GM12878 (cell line): ENCODE results near the gene TMED5. TPM values are rescaled to one million over a fixed set of nuclear protein-coding genes. Genes with fewer than 3 reads are reported as not detected.

Source experiments
- BCLAF1 ChIP-seq: fragments of 450-650 bp; IDR thresholded peaks from 2 replicates; pipeline ENCODE4 v1.6.1; 2017; ENCODE audit warnings: antibody characterized with exemption, mild to moderate bottlenecking, moderate library complexity
- CREM ChIP-seq: IDR thresholded peaks from 2 replicates; pipeline ENCODE4 v1.6.1; 2014; ENCODE audit warnings: antibody characterized with exemption, low read depth
- CUX1 ChIP-seq: IDR thresholded peaks from 2 replicates; pipeline ENCODE4 v1.6.1; 2012; ENCODE audit warnings: improper control_type of control experiment, low read depth, low read length; ENCODE audit not compliant: insufficient replicate concordance
- EGR1 ChIP-seq, 2 experiments: IDR thresholded peaks; 1 replicate in 1 of 2; 2 replicates in 1 of 2; pipeline ENCODE4 v1.6.1; 2011 to 2012; ENCODE audit warnings: low read depth in 2 of 2, low read length in 2 of 2, borderline replicate concordance in 1 of 2, mild to moderate bottlenecking in 1 of 2, moderate library complexity in 1 of 2
- ETV6 ChIP-seq, 2 experiments: fragments of 450-650 bp in 1 of 2; IDR thresholded peaks in 1 of 2; conservative IDR thresholded peaks in 1 of 2; 2 replicates each; pipeline ENCODE4 v1.6.1; 2014; ENCODE audit warnings: antibody characterized with exemption in 1 of 2, borderline replicate concordance in 1 of 2, low read depth in 1 of 2, mild to moderate bottlenecking in 1 of 2, moderate library complexity in 1 of 2
- EZH2 ChIP-seq: IDR thresholded peaks from 2 replicates; pipeline ENCODE4 v1.6.1; 2012; ENCODE audit warnings: low read depth, mild to moderate bottlenecking, control low read depth, inconsistent platforms, low read length, borderline replicate concordance; ENCODE audit not compliant: control insufficient read depth
- IKZF2 ChIP-seq, 2 experiments: fragments of 450-650 bp; IDR thresholded peaks; 2 replicates each; pipeline ENCODE4 v1.6.1; 2017; ENCODE audit warnings: mild to moderate bottlenecking in 2 of 2, moderate library complexity in 2 of 2
- MXI1 ChIP-seq: fragments of 150-350 bp; IDR thresholded peaks from 2 replicates; pipeline ENCODE4 v1.6.1; 2011; ENCODE audit warnings: low read depth, mild to moderate bottlenecking, inconsistent platforms, low read length, improper control_type of control experiment
- MYB ChIP-seq: fragments of 150-350 bp; IDR thresholded peaks from 2 replicates; pipeline ENCODE4 v1.6.1; 2014; ENCODE audit warnings: mild to moderate bottlenecking, low read depth, low read length, borderline replicate concordance
- NFYA ChIP-seq: IDR thresholded peaks from 2 replicates; pipeline ENCODE4 v1.6.1; 2011; ENCODE audit warnings: low read depth, mild to moderate bottlenecking, low read length, improper control_type of control experiment, borderline replicate concordance
- NR2C2 ChIP-seq: IDR thresholded peaks from 2 replicates; pipeline ENCODE4 v1.6.1; 2011; ENCODE audit warnings: borderline replicate concordance, low read depth; ENCODE audit not compliant: control insufficient read depth, insufficient read length
- RAD21 ChIP-seq: IDR thresholded peaks from 2 replicates; pipeline ENCODE4 v1.6.1; 2011; ENCODE audit warnings: mild to moderate bottlenecking, low read depth, low read length, moderate library complexity; ENCODE audit not compliant: insufficient read depth
- RAD51 ChIP-seq: fragments of 450-650 bp; IDR thresholded peaks from 2 replicates; pipeline ENCODE4 v1.6.1; 2016; ENCODE audit warnings: moderate library complexity, mild to moderate bottlenecking, inconsistent platforms
- RBBP5 ChIP-seq: fragments of 200-600 bp; sonication (generic); conservative IDR thresholded peaks from 2 replicates; pipeline ENCODE4 v1.6.1; 2016
- SIN3A ChIP-seq: IDR thresholded peaks from 2 replicates; pipeline ENCODE4 v1.6.1; 2012; ENCODE audit warnings: low read depth, low read length, improper control_type of control experiment
- SMAD5 ChIP-seq: IDR thresholded peaks from 2 replicates; pipeline ENCODE4 v1.6.1; 2016; ENCODE audit warnings: antibody characterized with exemption, low read depth
- SPI1 ChIP-seq: IDR thresholded peaks from 2 replicates; pipeline ENCODE4 v1.6.1; 2011; ENCODE audit warnings: low read depth, mild to moderate bottlenecking, low read length, moderate library complexity, borderline replicate concordance; ENCODE audit not compliant: insufficient read depth
- SUZ12 ChIP-seq: fragments of 200-600 bp; sonication (generic); IDR thresholded peaks from one replicate; pipeline ENCODE4 v1.6.1; 2018; ENCODE audit warnings: antibody characterized with exemption, mild to moderate bottlenecking; ENCODE audit not compliant: unreplicated experiment
- ZNF622 ChIP-seq: fragments of 450-650 bp; IDR thresholded peaks from 2 replicates; pipeline ENCODE4 v1.6.1; 2017; ENCODE audit warnings: mild to moderate bottlenecking, inconsistent platforms
- polyA plus RNA-seq, 11 experiments: library from polyadenylated mRNA; depleted of rRNA in 4 of 11; unstranded in 6 of 11; stranded (reverse) in 5 of 11; fragments of >200 nt; fragmentation: Nextera tagmentation in 4 of 11; fragmentation: Illumina TruSeq in 1 of 11; extraction: Ambion mirVana in 4 of 11; extraction: Trizol in 1 of 11; gene quantifications; 1 replicate in 1 of 11; 2 replicates in 10 of 11; pipeline versions ENCODE4 v1.2.1 to v1.2.3, GENCODE V29; 2011 to 2016; ENCODE audit warnings: inconsistent platforms in 2 of 11, missing spikeins in 2 of 11, low read depth in 1 of 11
- total RNA-seq, 4 experiments: library from RNA; depleted of rRNA in 3 of 4; stranded (reverse); fragments of >200 nt in 3 of 4; fragmentation: Illumina TruSeq in 1 of 4; extraction: Trizol in 1 of 4; gene quantifications; 2 replicates each; pipeline versions ENCODE4 v1.2.1 to v1.2.3, GENCODE V29; 2013 to 2021

Gene TMED5
- total and polyA plus RNA-seq, 10 of the 15 experiments (the other 5 are each of a cell fraction or from before 2014, with no cell fraction given) = 18.5 to 80.6 (median 54.0) TPM

- TF ChIP-seq CUX1 = no peak
- TF ChIP-seq MYB = no peak
- no peak for TF ChIP-seq NFYA
- no peak; the same call in 1 of the 2 replicates for TF ChIP-seq SMAD5
- no peak for TF ChIP-seq RAD21
- TF ChIP-seq SIN3A = peak; percentile 96
- no peak for TF ChIP-seq SUZ12
- TF ChIP-seq RBBP5 = no peak
- TF ChIP-seq ZNF622 = no peak
- no peak for TF ChIP-seq EZH2
- TF ChIP-seq EGR1 (IDR thresholded peaks at IDR 0.05; ENCODE audit: borderline replicate concordance in 1 of 2, low read depth in 2 of 2, low read length in 2 of 2) = peak in 1 of 2 experiments; percentile 95; a peak in 2 of 3 replicates
- TF ChIP-seq NR2C2 = no peak
- TF ChIP-seq IKZF2 (IDR thresholded peaks at IDR 0.05) = no peak; a peak in 1 of 4 replicates
- TF ChIP-seq BCLAF1 = no peak
- no peak for TF ChIP-seq RAD51
- peak in 1 of 2 experiments; percentile 70; a peak in 1 of 4 replicates for TF ChIP-seq ETV6 (conservative IDR thresholded peaks at IDR 0.05 in 1 of 2, IDR thresholded peaks at IDR 0.05 in 1 of 2; ENCODE audit: borderline replicate concordance in 1 of 2, low read depth in 1 of 2)
- TF ChIP-seq SPI1 = no peak
- TF ChIP-seq CREM = no peak; the same call in 1 of the 2 replicates
- TF ChIP-seq MXI1 = peak; percentile 91
These were observed 755 bp upstream of the TMED5 start, which contains the start of gene CCDC18 (continued) for GRCh38 chr1:93180723-93181613.
